Measurements from ENCODE around the gene ADAM17.

DNA sequence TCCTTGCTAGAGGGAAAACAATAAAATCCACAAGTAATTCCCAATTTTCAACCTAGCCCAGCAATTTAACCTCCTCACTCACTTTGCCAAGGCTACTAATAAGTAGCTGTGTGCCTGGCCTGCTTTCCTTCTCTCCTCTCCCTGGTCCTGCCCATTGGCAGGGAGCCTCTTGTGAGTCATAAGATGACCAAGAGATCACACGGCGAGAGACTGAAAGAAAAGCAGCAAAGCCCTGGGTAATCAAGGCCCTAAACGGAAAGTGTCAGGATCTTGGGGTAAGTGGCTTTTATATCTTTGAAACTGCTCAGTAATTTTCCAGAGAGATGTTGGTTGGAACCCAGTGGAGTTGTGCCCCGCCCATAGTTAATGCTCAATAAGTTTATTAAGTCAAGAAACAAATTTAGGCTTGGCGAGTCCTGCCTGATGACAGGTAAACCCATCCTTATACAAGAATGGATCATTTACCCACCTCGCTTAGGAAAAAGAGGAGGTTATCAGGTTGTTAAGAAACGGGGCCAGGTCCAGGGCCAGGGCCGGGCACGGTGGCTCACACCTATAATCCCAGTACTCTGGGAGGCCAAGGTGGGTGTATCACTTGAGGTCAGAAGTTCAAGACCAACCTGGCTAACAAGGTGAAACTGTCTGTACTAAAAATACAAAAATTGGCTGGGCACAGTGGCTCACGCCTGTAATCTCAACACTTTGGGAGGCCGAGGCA, 10.0 kb upstream of the ADAM17 start:
- TF ChIP-seq, protein P1, sequence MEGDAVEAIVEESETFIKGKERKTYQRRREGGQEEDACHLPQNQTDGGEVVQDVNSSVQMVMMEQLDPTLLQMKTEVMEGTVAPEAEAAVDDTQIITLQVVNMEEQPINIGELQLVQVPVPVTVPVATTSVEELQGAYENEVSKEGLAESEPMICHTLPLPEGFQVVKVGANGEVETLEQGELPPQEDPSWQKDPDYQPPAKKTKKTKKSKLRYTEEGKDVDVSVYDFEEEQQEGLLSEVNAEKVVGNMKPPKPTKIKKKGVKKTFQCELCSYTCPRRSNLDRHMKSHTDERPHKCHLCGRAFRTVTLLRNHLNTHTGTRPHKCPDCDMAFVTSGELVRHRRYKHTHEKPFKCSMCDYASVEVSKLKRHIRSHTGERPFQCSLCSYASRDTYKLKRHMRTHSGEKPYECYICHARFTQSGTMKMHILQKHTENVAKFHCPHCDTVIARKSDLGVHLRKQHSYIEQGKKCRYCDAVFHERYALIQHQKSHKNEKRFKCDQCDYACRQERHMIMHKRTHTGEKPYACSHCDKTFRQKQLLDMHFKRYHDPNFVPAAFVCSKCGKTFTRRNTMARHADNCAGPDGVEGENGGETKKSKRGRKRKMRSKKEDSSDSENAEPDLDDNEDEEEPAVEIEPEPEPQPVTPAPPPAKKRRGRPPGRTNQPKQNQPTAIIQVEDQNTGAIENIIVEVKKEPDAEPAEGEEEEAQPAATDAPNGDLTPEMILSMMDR (IDR thresholded peaks at IDR 0.05), result no peak
- TF ChIP-seq POLR2A (IDR thresholded peaks at IDR 0.05), result peak; percentile 25 to 71
